D721Med (cell line): ENCODE measurements around the gene USP48.

Source experiments
- DNase-seq: peaks from one replicate; pipeline ENCODE4 v3.0.0; 2011; ENCODE audit warnings: low spot score; ENCODE audit not compliant: insufficient read length
- FAIRE-seq: peaks from 2 replicates; lab custom pipeline; 2011; peaks lifted over from hg19 to GRCh38; lab: Jason Lieb, UNC
- TF ChIP-seq, protein P1 (sequence below): IDR thresholded peaks from 2 replicates; pipeline ENCODE4 v1.5.1; 2012; ENCODE audit warnings: mild to moderate bottlenecking, control low read depth; ENCODE audit not compliant: insufficient read depth; ENCODE audit errors: missing control alignments

The USP48 gene

GRCh38 chr1:21782868-21783678, at the start of gene USP48:
Gene USP48, minus strand, starts transcription at chr1:21783149. Its CDS starts 192 bp downstream, at chr1:21782957.
- FAIRE-seq (no peak), DNase-seq (no peak)
- TF ChIP-seq, protein P1, sequence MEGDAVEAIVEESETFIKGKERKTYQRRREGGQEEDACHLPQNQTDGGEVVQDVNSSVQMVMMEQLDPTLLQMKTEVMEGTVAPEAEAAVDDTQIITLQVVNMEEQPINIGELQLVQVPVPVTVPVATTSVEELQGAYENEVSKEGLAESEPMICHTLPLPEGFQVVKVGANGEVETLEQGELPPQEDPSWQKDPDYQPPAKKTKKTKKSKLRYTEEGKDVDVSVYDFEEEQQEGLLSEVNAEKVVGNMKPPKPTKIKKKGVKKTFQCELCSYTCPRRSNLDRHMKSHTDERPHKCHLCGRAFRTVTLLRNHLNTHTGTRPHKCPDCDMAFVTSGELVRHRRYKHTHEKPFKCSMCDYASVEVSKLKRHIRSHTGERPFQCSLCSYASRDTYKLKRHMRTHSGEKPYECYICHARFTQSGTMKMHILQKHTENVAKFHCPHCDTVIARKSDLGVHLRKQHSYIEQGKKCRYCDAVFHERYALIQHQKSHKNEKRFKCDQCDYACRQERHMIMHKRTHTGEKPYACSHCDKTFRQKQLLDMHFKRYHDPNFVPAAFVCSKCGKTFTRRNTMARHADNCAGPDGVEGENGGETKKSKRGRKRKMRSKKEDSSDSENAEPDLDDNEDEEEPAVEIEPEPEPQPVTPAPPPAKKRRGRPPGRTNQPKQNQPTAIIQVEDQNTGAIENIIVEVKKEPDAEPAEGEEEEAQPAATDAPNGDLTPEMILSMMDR: no peak

DNA sequence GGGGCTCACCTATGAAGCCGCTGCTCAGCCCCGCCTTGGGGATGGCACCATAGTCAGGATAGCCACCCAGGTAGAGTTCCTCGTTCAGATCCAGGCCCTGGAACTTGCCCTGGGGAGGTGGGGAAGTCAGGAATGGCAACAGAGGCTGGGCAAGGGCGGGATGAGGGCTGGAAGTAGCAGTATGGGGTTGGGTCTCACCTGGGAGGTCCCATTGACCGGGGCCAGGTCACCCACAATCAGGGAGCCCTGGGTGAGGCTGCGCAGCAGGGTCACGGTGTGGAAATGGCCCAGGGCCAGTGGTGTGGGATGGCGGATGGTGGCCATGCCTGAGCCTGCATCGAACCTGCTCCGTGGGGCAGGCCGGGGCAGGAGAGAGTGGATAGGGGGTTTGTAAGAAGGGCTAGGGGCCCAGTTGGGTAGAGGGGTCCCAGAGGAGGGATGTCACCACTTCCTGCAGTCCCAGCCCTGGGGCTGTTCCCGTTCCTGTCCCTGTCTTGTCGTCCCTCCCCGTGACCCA, 48.6 kb upstream of the USP48 start:
- no peak for FAIRE-seq
- no peak for DNase-seq
- TF ChIP-seq, protein P1: no peak

DNA sequence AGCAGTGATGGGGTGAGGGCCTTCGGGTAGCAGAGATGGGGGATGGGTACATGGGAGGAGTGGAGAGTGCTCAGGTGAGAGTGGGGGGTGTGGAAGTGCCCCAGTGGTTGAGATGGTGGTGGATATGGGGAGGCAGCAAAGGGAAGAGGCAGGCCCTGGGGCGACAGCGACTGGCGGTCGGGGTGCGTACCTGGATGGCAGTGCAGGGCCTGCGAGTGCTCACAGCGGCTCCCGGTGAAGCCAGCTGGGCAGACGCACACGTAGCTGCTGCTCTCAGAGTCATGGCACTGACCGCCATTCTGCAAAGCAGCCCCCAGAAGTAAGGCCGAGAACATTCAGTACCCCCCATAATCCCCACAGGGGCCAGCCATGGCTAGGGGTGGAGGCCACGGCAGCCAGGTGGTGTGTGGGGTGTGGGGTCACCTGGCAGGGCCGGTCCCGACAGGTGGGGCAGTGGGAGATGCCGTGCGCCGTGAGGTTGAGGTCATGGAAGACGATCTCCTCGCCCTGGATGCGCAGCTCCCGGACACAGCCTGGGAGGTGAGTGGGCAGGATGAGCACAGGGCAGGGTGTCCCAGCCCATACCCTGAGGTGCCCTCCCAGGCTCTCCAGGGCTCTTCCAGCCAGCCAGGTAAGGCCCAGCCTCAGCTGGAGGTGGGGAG, 48.0 kb upstream of the USP48 start:
- no peak for DNase-seq
- no peak for FAIRE-seq
- TF ChIP-seq, protein P1: no peak

GRCh38 chr1:21829294-21829693, 46.3 kb upstream of the USP48 start:
- no peak for DNase-seq
- FAIRE-seq: no peak
- TF ChIP-seq, protein P1: no peak

- TF ChIP-seq, protein P1: no peak
- FAIRE-seq (no peak), DNase-seq (no peak)
Observed at GRCh38 chr1:21828506-21829210, 45.7 kb upstream of the USP48 start.

- TF ChIP-seq, protein P1: no peak
- DNase-seq: no peak
- no peak for FAIRE-seq
Observed at GRCh38 chr1:21828075-21828474, 45.1 kb upstream of the USP48 start.
